Measurements from ENCODE around the gene HIVEP3.
"Not testable (repeated sequence)": the region's sequence is repeated elsewhere in the genome, so short reads cannot be mapped to it uniquely, and the experiment has no call there.

Gene HIVEP3

DNA sequence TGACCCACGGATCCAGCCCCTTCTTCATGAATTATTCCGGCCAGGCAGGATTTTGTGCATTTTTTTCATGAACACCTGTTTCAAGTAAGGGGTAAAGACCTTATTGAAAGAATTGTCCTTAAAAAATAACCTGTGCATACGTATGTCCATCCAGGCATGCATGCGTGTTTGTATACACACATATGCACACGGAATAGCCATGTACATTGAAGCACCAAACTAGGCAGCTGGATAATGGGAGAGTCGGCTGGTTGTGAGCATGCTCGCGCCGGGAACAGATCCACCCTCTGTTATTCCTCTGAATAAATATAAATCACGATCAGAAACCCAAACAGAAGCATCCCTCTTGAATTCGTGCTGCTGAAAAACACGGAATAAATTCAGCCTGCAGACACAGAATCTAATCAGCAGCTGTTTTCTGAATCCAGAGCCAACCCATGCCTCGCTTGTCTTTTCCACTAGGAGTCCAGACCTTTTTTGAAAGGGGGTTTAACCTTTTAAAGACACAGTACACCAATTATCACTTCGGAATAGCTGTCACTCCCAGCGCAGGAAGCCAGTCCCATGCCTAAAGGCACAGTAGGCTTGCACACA, at the start of gene HIVEP3:
TSS of gene HIVEP3 (minus strand) at position 473 of the 594 bp plus-strand sequence.
- peak within 1 kb of the TSS; percentile 91 for H3K4me3 Mint-ChIP-seq
- peak within 1 kb of the TSS; percentile 98 for H3K27ac Mint-ChIP-seq
- H3K27me3 Mint-ChIP-seq: no peaks in the 10 kb centered on the region

DNA sequence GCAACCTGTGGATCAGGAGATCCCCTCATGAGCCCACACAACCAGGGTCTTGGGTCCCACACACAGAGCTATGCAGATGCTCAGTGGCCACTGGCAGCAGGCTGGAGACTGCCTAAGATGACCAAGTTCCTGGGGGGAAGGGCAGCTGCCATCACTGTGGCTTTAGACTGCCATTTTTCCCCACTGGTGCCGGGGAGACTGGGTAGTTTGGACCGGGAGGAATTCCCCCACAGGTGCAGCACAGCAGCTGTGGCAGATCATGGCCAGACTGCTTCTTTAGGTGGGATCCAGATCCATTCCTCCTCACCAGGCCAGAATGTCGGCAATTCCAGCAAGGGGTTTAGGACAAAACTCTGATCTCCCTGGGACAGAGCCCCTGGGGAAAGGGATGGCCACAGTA, 45.7 kb upstream of the HIVEP3 start:
- peaks cover 7% of the 10 kb centered on the region for H3K36me3 Mint-ChIP-seq
- peaks cover 10% of the 10 kb centered on the region for H3K9me3 Mint-ChIP-seq
- H3K4me3 Mint-ChIP-seq: no peak overlapping the region
- H3K4me1 Mint-ChIP-seq: peaks cover 3% of the 10 kb centered on the region
- H3K27me3 Mint-ChIP-seq: no peaks in the 10 kb centered on the region
- H3K27ac Mint-ChIP-seq: no peak overlapping the region

More for the DNA sequence above, at the start of gene HIVEP3:
- no peaks in the 10 kb centered on the region for H3K9me3 Mint-ChIP-seq
- H3K36me3 Mint-ChIP-seq: peaks cover 2% of the 10 kb centered on the region
- H3K4me1 Mint-ChIP-seq: peaks cover 72% of the 10 kb centered on the region

DNA sequence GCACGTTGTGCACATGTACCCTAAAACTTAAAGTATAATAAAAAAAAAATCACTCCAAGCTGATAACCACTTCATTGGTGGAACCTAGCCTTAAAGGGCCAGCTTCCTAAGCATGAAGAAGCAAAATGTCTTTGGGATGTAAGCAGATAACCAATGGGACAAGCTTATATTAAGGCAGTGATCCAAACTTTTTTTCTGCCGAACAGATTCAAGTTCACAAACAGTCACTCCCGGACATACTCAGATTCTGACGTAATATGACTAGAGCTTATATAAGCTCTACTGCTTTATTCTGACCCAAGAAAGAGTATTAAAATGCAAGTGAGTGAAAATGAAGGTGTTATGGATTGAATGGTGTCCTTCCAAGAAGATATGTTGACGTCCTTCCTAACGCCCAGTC, 44.9 kb upstream of the HIVEP3 start:
- H3K27me3 Mint-ChIP-seq: no peaks in the 10 kb centered on the region
- peaks cover 3% of the 10 kb centered on the region for H3K4me1 Mint-ChIP-seq
- peaks cover 10% of the 10 kb centered on the region for H3K9me3 Mint-ChIP-seq
- peaks cover 7% of the 10 kb centered on the region for H3K36me3 Mint-ChIP-seq
- H3K4me3 Mint-ChIP-seq: no peak overlapping the region
- no peak overlapping the region for H3K27ac Mint-ChIP-seq

DNA sequence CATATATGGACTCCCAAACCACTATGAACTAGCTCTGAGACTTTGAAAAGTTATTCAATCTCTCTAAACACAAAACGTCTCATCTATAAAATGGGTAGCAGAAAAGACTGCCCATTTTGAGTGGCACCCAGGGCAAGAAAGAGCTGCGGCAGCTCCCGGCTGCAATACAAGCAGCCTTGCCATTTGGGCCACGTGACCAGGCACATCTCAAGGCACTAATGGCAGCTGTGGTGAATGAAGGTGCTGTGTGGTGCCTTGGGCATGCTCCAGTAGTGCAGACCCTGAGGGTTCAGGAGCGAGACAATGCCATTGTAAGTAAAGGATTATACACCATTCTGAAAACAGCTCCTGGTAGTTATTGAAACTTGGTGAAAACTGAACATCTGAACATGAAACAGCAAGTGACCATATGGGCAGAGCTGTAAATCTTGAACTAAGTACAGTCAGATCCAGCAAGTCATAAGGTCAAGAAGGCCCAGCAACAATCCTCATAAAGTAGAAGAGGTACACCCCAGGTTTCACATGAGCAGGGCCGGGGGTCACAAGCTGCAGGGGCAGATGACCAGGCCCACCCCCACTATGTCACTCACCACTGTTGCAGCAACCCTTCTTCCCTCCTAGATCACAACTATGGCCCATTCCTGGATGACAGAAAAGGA, 39.4 kb upstream of the HIVEP3 start:
- peaks cover 4% of the 10 kb centered on the region for H3K36me3 Mint-ChIP-seq
- no peak overlapping the region for H3K27ac Mint-ChIP-seq
- H3K4me1 Mint-ChIP-seq: peaks cover 14% of the 10 kb centered on the region
- H3K4me3 Mint-ChIP-seq: no peak overlapping the region
- H3K27me3 Mint-ChIP-seq: no peaks in the 10 kb centered on the region
- no peaks in the 10 kb centered on the region for H3K9me3 Mint-ChIP-seq

DNA sequence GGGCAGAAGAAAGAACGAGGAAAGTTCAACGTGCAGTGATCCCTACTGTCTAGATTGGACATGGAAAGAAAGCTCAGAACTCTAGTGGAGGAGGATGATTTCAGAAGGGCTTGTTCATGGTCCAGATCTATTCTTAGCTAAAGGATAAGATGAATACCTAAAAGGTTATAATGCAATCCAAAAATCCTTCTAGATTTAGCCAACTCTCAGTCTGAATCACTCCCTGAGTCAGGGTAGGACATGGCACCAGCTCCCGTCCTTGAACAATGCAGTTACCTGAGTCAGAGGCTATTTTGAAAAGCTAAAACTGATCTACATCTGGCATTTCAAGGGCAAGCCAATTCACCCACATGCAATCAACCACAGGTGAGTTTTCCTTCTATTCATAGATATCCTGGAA, 38.8 kb upstream of the HIVEP3 start:
- Mint-ChIP-seq H3K27me3 (no peaks in the 10 kb centered on the region), H3K9me3 (no peaks in the 10 kb centered on the region), H3K4me3 (no peak overlapping the region), H3K36me3 (peaks cover 4% of the 10 kb centered on the region), H3K27ac (no peak overlapping the region), H3K4me1 (peaks cover 14% of the 10 kb centered on the region)

DNA sequence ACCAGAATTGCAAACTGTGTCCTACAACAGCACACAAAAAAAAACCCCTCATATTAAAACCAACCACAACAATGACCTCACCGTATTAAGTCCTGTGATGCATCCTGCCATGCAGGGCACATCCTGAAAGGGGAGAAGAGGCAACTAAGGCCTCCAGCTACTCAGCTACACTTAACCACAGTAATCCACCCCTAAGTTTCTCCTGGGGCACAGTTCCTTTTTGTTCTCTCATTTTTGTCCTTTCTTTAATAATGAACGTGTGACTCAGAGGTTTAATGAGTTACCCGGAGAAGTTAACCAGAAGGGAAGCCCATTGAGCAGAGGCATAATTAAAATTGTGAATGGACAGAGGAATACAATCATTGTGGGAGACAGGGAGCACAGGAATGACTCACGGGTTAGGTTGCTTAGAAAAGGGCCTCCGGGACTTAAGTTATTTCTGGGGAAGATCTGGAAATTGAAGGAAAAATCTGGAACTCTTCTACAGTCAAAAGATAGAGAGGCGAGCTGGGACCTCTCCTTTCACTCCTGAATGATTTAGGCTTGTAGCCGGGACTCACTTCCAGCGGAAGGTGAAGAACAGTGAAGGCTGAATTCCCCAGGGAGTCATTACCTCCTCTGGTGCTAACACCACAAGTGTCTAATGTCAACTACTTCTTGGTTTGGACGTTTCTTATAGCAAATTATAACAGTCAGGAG, 36.9 kb upstream of the HIVEP3 start:
- Mint-ChIP-seq H3K27ac (peak overlapping the region; percentile 14), H3K4me3 (no peak overlapping the region), H3K9me3 (peaks cover 11% of the 10 kb centered on the region), H3K27me3 (no peaks in the 10 kb centered on the region), H3K36me3 (peaks cover 13% of the 10 kb centered on the region), H3K4me1 (peaks cover 29% of the 10 kb centered on the region)

DNA sequence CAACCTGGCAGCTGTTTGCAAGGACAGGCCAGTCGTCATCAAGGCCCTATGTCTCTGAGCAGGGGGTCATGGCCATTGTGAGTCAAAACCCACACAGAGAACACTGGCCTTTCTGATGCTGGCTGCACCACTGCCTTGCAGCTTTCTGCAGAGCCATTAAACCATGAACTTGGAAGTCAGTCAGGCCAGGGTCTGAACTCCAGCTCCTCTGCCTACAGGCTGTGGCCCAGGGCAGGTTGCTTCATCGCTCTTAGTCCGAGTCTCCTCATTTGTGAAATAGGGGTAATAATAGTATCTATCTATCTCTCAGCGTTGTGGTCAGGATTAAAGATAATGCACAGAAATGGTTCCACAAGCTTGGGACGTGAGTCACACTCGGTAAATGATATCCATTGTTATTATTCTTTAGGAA, 35.8 kb upstream of the HIVEP3 start:
- Mint-ChIP-seq H3K4me1 (peaks cover 32% of the 10 kb centered on the region), H3K4me3 (no peak overlapping the region), H3K27ac (no peak overlapping the region)

DNA sequence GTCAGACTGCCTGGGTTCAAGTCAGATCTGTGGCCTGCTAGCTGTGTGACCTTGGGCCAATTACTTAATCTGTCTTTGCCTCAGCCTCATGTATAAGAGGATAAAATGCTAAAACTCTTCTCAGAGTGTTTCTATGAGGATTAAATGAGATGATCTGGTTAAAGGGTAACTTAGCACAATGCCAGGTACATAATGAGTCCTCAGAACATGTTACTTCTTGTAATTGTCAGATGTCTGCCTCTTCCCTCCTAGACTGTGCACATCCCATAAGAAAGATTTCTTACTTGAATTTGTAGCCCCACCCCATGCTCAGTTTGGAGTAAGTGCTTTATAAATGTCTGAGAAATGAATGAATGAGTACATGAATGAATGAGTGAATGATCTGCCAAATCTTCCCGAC, 34.6 kb upstream of the HIVEP3 start:
- Mint-ChIP-seq H3K4me1 (peaks cover 35% of the 10 kb centered on the region), H3K4me3 (no peak overlapping the region), H3K9me3 (peaks cover 11% of the 10 kb centered on the region), H3K36me3 (peaks cover 16% of the 10 kb centered on the region), H3K27ac (no peak overlapping the region), H3K27me3 (no peaks in the 10 kb centered on the region)

More for the DNA sequence above, 35.8 kb upstream of the HIVEP3 start:
- Mint-ChIP-seq H3K27me3 (no peaks in the 10 kb centered on the region), H3K36me3 (peaks cover 16% of the 10 kb centered on the region), H3K9me3 (peaks cover 11% of the 10 kb centered on the region)

DNA sequence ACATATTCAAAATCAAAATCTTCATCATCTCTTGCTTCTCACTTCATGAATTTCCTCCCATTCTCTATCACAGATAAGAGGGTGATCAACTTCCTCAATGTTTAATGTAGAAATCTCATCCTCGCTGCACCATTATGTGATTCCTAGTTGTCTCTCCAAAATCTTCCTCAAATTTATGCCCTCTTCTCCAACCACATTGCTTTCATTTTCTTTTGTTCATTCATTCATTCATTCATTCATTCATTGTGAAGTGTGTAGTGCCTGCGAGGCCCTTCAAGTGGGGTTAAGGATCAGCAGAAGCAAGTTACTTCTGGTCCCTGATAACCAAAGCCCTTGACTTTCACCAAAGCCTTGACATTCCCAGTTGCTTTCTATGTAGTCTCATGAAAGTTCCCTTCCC, 33.5 kb upstream of the HIVEP3 start:
- H3K4me3 Mint-ChIP-seq: no peak overlapping the region
- H3K27me3 Mint-ChIP-seq: no peaks in the 10 kb centered on the region
- H3K9me3 Mint-ChIP-seq: peaks cover 11% of the 10 kb centered on the region
- H3K27ac Mint-ChIP-seq: no peak overlapping the region
- H3K4me1 Mint-ChIP-seq: peaks cover 35% of the 10 kb centered on the region
- H3K36me3 Mint-ChIP-seq: peaks cover 16% of the 10 kb centered on the region

DNA sequence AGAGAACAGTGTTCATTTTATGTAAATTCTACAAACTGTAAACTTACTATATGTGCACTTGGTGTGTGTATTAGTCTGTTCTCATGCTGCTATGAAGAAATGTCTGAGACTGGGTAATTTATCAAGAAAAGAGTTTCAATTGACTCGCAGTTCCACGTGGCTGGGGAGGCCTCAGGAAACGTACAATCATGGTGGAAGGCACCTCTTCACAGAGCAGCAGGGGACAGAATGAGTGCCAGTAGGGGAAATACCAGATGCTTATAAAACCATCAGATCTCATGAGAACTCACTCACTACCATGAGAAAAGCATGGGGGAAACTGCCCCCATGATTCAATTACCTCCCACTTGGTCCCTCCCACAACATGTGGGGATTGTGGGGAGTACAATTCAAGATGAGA, 32.8 kb upstream of the HIVEP3 start:
- H3K4me3 Mint-ChIP-seq: peak overlapping the region; percentile 49

DNA sequence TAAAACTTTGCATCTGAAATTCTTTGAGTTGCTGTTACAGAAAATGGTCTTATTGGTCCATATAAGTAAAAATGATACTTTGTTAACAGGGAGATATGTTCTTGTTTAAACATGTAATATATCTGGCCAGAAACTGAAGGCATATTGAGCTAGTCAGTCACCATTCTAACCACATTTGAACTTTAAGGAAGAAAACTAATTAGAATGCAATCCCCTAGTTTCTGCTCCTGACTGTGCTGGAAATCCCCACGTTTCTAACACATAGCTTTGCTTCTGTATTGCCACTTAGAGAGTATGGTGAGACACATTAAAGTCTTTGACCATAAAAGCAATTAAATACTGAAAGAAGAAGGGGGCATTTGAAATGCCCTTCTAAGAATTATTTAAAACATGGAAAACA, 32.1 kb upstream of the HIVEP3 start:
- Mint-ChIP-seq H3K4me1 (peaks cover 34% of the 10 kb centered on the region), H3K36me3 (peaks cover 16% of the 10 kb centered on the region), H3K27ac (peak overlapping the region; percentile 36), H3K9me3 (peaks cover 11% of the 10 kb centered on the region), H3K27me3 (no peaks in the 10 kb centered on the region), H3K4me3 (no peak overlapping the region)

More for the DNA sequence above, 32.8 kb upstream of the HIVEP3 start:
- not testable (repeated sequence) for H3K27ac Mint-ChIP-seq, H3K27me3 Mint-ChIP-seq
- peaks cover 11% of the 10 kb centered on the region for H3K9me3 Mint-ChIP-seq
- peaks cover 16% of the 10 kb centered on the region for H3K36me3 Mint-ChIP-seq
- H3K4me1 Mint-ChIP-seq: peaks cover 35% of the 10 kb centered on the region

DNA sequence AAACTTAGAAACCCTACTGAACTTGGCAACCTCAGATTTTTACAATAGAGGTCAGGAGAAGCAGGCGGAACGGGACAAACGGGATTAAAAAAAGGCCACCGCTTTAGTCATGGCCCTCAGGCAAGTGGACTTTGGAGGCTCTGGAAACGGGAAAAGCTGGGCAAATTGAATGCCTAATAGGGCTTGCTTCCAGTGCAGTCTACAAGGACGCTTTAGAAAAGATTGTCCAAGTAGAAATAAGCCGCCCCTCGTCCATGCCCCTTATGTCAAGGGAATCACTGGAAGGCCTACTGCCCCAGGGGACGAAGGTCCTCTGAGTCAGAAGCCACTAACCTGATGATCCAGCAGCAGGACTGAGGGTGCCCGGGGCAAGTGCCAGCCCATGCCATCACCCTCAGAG, 27.2 kb upstream of the HIVEP3 start:
- H3K27ac Mint-ChIP-seq, H3K36me3 Mint-ChIP-seq, H3K27me3 Mint-ChIP-seq, H3K9me3 Mint-ChIP-seq, H3K4me3 Mint-ChIP-seq: not testable (repeated sequence)
- peaks cover 10% of the 10 kb centered on the region for H3K4me1 Mint-ChIP-seq

DNA sequence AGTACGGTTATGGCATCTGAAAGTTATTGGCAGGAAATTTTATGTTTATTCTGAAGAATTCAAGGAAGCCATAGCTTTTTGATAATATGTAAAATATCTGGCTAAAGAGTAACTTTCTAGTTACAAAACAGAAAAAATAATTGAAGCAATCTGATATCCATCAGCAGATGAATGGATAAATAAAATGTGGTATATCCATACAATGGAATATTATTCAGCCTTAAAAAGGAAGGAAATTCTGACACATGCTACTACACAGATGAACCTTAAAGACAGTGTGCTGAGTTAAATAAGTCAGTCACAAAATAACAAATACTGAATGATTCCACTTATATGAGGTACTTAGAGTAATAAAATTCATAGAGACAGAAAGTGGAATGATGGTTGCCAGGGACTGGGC, 25.0 kb upstream of the HIVEP3 start:
- Mint-ChIP-seq H3K9me3 (peaks cover 5% of the 10 kb centered on the region), H3K27me3 (no peaks in the 10 kb centered on the region), H3K27ac (no peak overlapping the region), H3K4me3 (no peak overlapping the region), H3K4me1 (peaks cover 1% of the 10 kb centered on the region), H3K36me3 (peaks cover 7% of the 10 kb centered on the region)

DNA sequence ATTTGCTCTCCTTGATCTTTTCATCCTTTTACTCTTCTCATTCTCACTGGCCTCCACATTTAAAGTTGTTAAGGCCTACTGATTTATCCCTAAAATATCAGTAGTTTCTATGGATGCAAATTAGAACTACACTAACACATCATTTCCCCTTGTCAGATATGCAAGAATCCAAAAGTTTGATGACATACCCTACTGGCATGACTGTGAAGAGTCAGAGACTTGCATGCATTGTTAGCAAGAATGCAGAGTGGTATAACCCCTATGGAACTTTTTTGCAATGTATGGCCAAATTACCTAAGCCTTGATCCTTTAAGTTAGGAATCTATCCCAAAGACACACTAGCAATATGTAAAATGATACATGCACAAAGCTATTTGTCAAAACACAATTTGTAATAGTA, 23.6 kb upstream of the HIVEP3 start:
- peaks cover 5% of the 10 kb centered on the region for H3K9me3 Mint-ChIP-seq
- H3K27me3 Mint-ChIP-seq: no peaks in the 10 kb centered on the region
- H3K4me1 Mint-ChIP-seq: no peaks in the 10 kb centered on the region
- no peak overlapping the region for H3K4me3 Mint-ChIP-seq
- no peak overlapping the region for H3K27ac Mint-ChIP-seq
- peaks cover 10% of the 10 kb centered on the region for H3K36me3 Mint-ChIP-seq

DNA sequence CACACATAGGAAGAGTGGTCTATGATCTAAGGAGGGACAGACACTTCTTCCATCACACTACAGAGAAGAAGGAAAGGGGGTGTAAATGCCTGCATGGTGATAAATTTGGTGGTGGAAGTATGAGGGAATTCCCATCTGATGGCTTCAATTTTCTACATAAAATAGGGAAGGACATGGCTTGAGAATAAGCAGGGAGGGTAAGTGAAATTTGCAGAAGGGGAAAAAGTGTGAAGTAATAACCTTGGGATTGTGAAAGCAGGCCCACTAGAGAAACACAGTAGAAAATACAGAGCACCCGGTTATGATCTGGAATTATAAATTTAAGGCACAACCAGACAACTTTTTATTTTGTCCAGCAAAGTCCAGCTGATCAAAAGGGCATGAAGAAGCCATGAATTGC, 22.7 kb upstream of the HIVEP3 start:
- Mint-ChIP-seq H3K4me3 (no peak overlapping the region), H3K4me1 (peaks cover 3% of the 10 kb centered on the region), H3K27ac (no peak overlapping the region), H3K9me3 (peaks cover 5% of the 10 kb centered on the region), H3K27me3 (no peaks in the 10 kb centered on the region), H3K36me3 (peaks cover 10% of the 10 kb centered on the region)

DNA sequence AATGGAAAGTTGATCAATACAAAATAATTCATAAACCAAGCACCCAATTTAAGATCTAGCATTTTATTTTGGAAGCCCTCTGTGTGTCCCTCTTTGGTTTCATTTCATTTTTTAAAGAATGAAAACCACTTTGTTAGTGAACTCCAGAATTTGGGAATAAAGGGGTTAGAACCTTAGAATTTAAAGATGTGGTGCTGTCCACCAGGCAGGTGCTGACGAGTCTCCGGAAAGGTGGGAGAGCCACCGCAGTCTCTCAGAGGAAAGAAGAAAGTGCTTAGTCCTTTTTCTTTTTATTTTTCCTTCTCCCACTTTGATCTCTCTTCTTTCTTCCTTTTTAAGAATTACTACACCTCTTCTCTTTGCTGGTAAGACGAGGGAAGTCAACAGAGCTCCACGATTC, 20.5 kb upstream of the HIVEP3 start:
- Mint-ChIP-seq H3K4me1 (peaks cover 10% of the 10 kb centered on the region), H3K27ac (no peak overlapping the region), H3K27me3 (no peaks in the 10 kb centered on the region)

More for the DNA sequence above, 20.5 kb upstream of the HIVEP3 start:
- H3K4me3 Mint-ChIP-seq: no peak overlapping the region
- H3K9me3 Mint-ChIP-seq: peaks cover 5% of the 10 kb centered on the region
- H3K36me3 Mint-ChIP-seq: peaks cover 10% of the 10 kb centered on the region

Data from activated naive CD4-positive, alpha-beta T cell treated with anti-CD3 and anti-CD28 coated beads, Interleukin-2, amount 50 U/mL, for 24 hours (primary cell).